BLaER1 (cell line): ENCODE results near the gene S100B.

Source experiments
- H3K27ac ChIP-seq: shearing (Covaris generic); formaldehyde crosslinking; 2 replicates; pipeline ENCODE4 v1.8.1; 2022
- H3K27me3 ChIP-seq: shearing (Covaris generic); formaldehyde crosslinking; 2 replicates; pipeline ENCODE4 v1.8.1; 2022
- H3K36me3 ChIP-seq: shearing (Covaris generic); formaldehyde crosslinking; 2 replicates; pipeline ENCODE4 v1.8.1; 2022
- H3K4me1 ChIP-seq: shearing (Covaris generic); formaldehyde crosslinking; 2 replicates; pipeline ENCODE4 v1.8.1; 2022
- H3K4me2 ChIP-seq: shearing (Covaris generic); formaldehyde crosslinking; 2 replicates; pipeline ENCODE4 v1.8.1; 2022
- H3K4me3 ChIP-seq: shearing (Covaris generic); formaldehyde crosslinking; 2 replicates; pipeline ENCODE4 v1.8.1; 2022
- H3K9ac ChIP-seq: shearing (Covaris generic); formaldehyde crosslinking; 2 replicates; pipeline ENCODE4 v1.8.1; 2022
- H3K9me3 ChIP-seq: shearing (Covaris generic); formaldehyde crosslinking; 2 replicates; pipeline ENCODE4 v1.8.1; 2022
- H4K20me1 ChIP-seq: shearing (Covaris generic); formaldehyde crosslinking; 2 replicates; pipeline ENCODE4 v1.8.1; 2022
- Cebpa-rat ChIP-seq: shearing (Covaris generic); IDR thresholded peaks from 2 replicates; pipeline ENCODE4 v1.8.1; 2022

The S100B gene

GRCh38 chr21:46618738-46619379, 14.0 kb upstream of the S100B start:
- no peak for TF ChIP-seq Cebpa-rat
- H3K36me3 ChIP-seq, result no peaks in the 10 kb centered on the region
- H4K20me1 ChIP-seq, result no peaks in the 10 kb centered on the region
- no peak overlapping the region for H3K9ac ChIP-seq
- no peak overlapping the region for H3K4me2 ChIP-seq
- H3K4me1 ChIP-seq, result peaks cover 36% of the 10 kb centered on the region
- H3K27me3 ChIP-seq, result no peaks in the 10 kb centered on the region
- H3K4me3 ChIP-seq, result no peak overlapping the region
- no peak overlapping the region for H3K27ac ChIP-seq
- H3K9me3 ChIP-seq, result no peaks in the 10 kb centered on the region

DNA sequence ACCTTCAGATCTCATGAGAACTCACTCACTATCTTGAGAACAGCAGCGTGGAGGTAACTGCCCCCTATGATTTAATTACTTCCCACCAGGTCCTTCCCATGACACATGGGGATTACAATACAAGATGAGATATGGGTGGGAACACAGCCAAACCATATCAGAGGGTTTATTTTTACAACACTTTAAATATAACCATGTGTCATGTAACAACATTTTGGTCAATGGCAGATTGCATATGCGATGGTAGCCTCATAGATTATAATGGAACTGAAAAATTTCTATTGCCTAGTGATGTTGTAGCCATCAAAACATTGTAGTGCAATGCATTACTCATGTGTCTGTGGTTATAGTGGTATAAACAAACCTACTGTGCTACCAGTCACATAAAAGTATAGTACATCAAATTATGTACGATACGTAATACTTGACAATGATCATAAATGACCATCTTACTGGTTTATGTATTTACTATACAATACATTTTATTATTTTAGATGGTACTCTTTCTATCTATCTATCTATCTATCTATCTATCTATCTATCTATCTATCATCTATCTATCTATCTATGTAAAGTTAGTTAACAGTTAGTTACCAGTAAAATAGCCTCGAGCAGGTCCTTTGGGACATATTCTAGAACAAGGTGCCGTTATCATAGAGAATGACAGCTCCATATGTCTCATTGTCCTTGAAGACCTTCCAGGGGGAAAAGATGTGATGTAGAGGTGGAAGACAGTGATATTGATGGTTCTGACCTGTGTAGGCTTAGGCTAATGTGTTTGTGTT, 12.6 kb upstream of the S100B start:
- Histone ChIP-seq H3K9me3 (no peaks in the 10 kb centered on the region), H3K27ac (no peak overlapping the region), H3K27me3 (no peaks in the 10 kb centered on the region), H3K36me3 (no peaks in the 10 kb centered on the region), H3K4me2 (no peak overlapping the region), H4K20me1 (no peaks in the 10 kb centered on the region), H3K9ac (no peak overlapping the region), H3K4me1 (peaks cover 25% of the 10 kb centered on the region), H3K4me3 (no peak overlapping the region)
- no peak for TF ChIP-seq Cebpa-rat

- H3K4me3 ChIP-seq, result no peak overlapping the region
- no peak overlapping the region for H3K27ac ChIP-seq
- no peaks in the 10 kb centered on the region for H3K27me3 ChIP-seq
- no peaks in the 10 kb centered on the region for H3K36me3 ChIP-seq
- peaks cover 17% of the 10 kb centered on the region for H3K4me1 ChIP-seq
- H3K9ac ChIP-seq, result no peak overlapping the region
- 0 out of 2 replicates have a peak, but pooled peaks cover 4% of the 10 kb centered on the region for H3K9me3 ChIP-seq
- no peak for TF ChIP-seq Cebpa-rat
- H4K20me1 ChIP-seq, result no peaks in the 10 kb centered on the region
- no peak overlapping the region for H3K4me2 ChIP-seq
Measured at GRCh38 chr21:46616656-46617055, 11.8 kb upstream of the S100B start.

- peaks cover 11% of the 10 kb centered on the region for H3K4me1 ChIP-seq
- no peak overlapping the region for H3K27ac ChIP-seq
- H3K36me3 ChIP-seq, result no peaks in the 10 kb centered on the region
- no peak overlapping the region for H3K9ac ChIP-seq
- no peak overlapping the region for H3K4me3 ChIP-seq
- H4K20me1 ChIP-seq, result no peaks in the 10 kb centered on the region
- TF ChIP-seq Cebpa-rat, result no peak
- H3K4me2 ChIP-seq, result no peak overlapping the region
- H3K9me3 ChIP-seq, result peaks cover 10% of the 10 kb centered on the region
- no peaks in the 10 kb centered on the region for H3K27me3 ChIP-seq
Measured at GRCh38 chr21:46616050-46616449, 11.2 kb upstream of the S100B start.

GRCh38 chr21:46613391-46613790, 8.5 kb upstream of the S100B start:
- H3K9me3 ChIP-seq, result peaks cover 21% of the 10 kb centered on the region
- H3K4me1 ChIP-seq, result peaks cover 9% of the 10 kb centered on the region; the same call in 1 of the 2 replicates
- no peak overlapping the region for H3K4me2 ChIP-seq
- no peaks in the 10 kb centered on the region for H3K36me3 ChIP-seq
- H3K27me3 ChIP-seq, result no peaks in the 10 kb centered on the region
- H3K27ac ChIP-seq, result no peak overlapping the region
- H4K20me1 ChIP-seq, result no peaks in the 10 kb centered on the region
- H3K4me3 ChIP-seq, result no peak overlapping the region
- TF ChIP-seq Cebpa-rat, result no peak
- H3K9ac ChIP-seq, result no peak overlapping the region

DNA sequence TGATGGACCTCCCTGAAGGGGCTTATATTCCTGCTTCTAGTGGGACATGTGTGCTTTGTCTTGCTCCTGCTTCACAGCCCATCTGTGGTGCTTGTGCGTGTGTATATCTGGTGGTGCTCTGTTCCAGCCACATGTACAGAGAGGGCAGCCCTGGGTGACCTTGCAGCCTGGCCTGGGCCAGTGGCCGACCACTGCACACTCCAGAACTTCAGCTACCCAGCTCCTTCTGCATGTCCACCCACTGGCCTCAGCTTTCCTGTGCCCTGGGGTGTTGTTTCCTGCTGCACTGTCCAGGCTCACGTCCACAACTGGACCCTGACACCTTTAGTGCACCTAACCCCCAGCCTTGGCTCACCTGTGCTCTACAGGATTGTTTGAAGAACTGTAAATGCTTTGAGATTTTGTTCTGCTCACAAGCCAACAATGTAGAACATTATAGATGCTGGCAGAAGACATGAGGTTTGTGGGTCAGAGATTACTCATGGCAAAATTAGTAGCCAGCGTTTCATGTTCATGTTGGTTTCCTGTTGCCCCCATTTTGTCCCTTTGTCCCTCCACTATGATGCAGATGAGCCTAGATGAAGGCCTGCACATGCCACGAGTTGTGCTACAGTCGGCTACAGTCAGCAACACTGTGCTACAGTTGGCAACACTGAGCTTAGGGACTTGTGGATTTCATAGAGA, 5.3 kb upstream of the S100B start:
- no peak overlapping the region for H3K27ac ChIP-seq
- H3K4me3 ChIP-seq, result no peak overlapping the region

GRCh38 chr21:46608672-46609111, 3.8 kb upstream of the S100B start:
- Histone ChIP-seq H3K9me3 (peaks cover 21% of the 10 kb centered on the region), H3K27me3 (no peaks in the 10 kb centered on the region), H3K9ac (no peak overlapping the region), H3K4me1 (peaks cover 23% of the 10 kb centered on the region), H3K36me3 (no peaks in the 10 kb centered on the region), H3K27ac (no peak overlapping the region), H3K4me2 (no peak overlapping the region), H4K20me1 (no peaks in the 10 kb centered on the region), H3K4me3 (no peak overlapping the region)
- no peak for TF ChIP-seq Cebpa-rat

More for the DNA sequence above, 5.3 kb upstream of the S100B start:
- Histone ChIP-seq H3K9ac (no peak overlapping the region), H3K9me3 (peaks cover 21% of the 10 kb centered on the region), H3K36me3 (no peaks in the 10 kb centered on the region), H3K27me3 (no peaks in the 10 kb centered on the region), H3K4me1 (peaks cover 19% of the 10 kb centered on the region), H3K4me2 (no peak overlapping the region), H4K20me1 (no peaks in the 10 kb centered on the region)
- TF ChIP-seq Cebpa-rat, result no peak

DNA sequence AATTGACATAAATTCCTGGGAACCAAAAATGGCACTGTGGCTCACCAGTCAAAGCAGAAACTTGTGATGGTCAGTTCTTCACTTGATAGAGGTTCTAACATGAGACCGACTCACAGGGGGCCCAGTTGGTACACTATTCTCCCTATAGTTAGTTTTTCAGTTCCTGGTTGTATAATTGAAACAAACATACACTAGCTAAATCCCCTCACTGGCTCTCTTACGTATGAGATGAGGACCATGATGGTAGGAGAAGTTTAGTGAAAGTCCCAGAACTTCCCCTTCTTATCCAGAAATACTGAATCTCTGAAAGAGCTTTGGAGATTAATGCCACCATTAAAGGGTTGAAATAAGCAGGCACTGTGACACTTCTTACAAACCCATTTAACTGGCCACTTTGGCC, 2.8 kb upstream of the S100B start:
- H3K4me1 ChIP-seq, result peaks cover 23% of the 10 kb centered on the region
- no peaks in the 10 kb centered on the region for H3K36me3 ChIP-seq
- no peaks in the 10 kb centered on the region for H4K20me1 ChIP-seq
- H3K9me3 ChIP-seq, result peaks cover 21% of the 10 kb centered on the region
- no peak overlapping the region for H3K27ac ChIP-seq
- no peak for TF ChIP-seq Cebpa-rat
- H3K27me3 ChIP-seq, result no peaks in the 10 kb centered on the region
- H3K9ac ChIP-seq, result no peak overlapping the region
- H3K4me3 ChIP-seq, result no peak overlapping the region
- H3K4me2 ChIP-seq, result no peak overlapping the region

- no peaks in the 10 kb centered on the region for H3K36me3 ChIP-seq
- H3K9me3 ChIP-seq, result peaks cover 15% of the 10 kb centered on the region
- H4K20me1 ChIP-seq, result no peaks in the 10 kb centered on the region
- H3K4me3 ChIP-seq, result no peak overlapping the region; the same call in 1 of the 2 replicates
- H3K27ac ChIP-seq, result peak overlapping the region; percentile 76
- H3K9ac ChIP-seq, result peak overlapping the region; percentile 60; the same call in 1 of the 2 replicates
- TF ChIP-seq Cebpa-rat, result no peak
- no peaks in the 10 kb centered on the region for H3K27me3 ChIP-seq
- peak overlapping the region; percentile 80 for H3K4me2 ChIP-seq
- peaks cover 27% of the 10 kb centered on the region for H3K4me1 ChIP-seq
Measured at GRCh38 chr21:46606427-46606813, 1.5 kb upstream of the S100B start.
